Calu3 (cell line): ENCODE data around the gene PLD3. TPM values are rescaled to one million over a fixed set of nuclear protein-coding genes. Genes with fewer than 3 reads are reported as not detected.

Experiments
- BruUV-seq: library from RNA; stranded (reverse); fragments of 400-500 nt; replicated peaks from 2 replicates; lab custom pipeline; 2021; lab: Mats Ljungman, UMichigan
- CTCF ChIA-PET: fragments of 300-600 bp; sonication (Branson Sonifier 250); formaldehyde crosslinking; loops from one replicate; lab custom pipeline; 2022; ENCODE audit warnings: antibody characterized with exemption; lab: Charles Lee
- DNase-seq: peaks from one replicate; pipeline ENCODE4 v3.0.0; 2022
- H3K27ac Mint-ChIP-seq: one replicate; pipeline ENCODE4 v1.8.0; 2022; ENCODE audit warnings: mixed read lengths; ENCODE audit not compliant: unreplicated experiment
- H3K27me3 Mint-ChIP-seq: one replicate; pipeline ENCODE4 v1.8.0; 2022; ENCODE audit warnings: mixed read lengths; ENCODE audit not compliant: unreplicated experiment
- H3K36me3 Mint-ChIP-seq: one replicate; pipeline ENCODE4 v1.8.0; 2022; ENCODE audit warnings: mild to moderate bottlenecking, moderate library complexity, mixed read lengths; ENCODE audit not compliant: insufficient read depth, unreplicated experiment
- H3K4me1 Mint-ChIP-seq: one replicate; pipeline ENCODE4 v1.8.0; 2022; ENCODE audit warnings: mild to moderate bottlenecking, low read depth, mixed read lengths; ENCODE audit not compliant: unreplicated experiment
- H3K4me3 Mint-ChIP-seq: one replicate; pipeline ENCODE4 v1.8.0; 2022; ENCODE audit warnings: mild to moderate bottlenecking, low read depth, moderate library complexity, mixed read lengths; ENCODE audit not compliant: unreplicated experiment
- H3K9me3 Mint-ChIP-seq: one replicate; pipeline ENCODE4 v1.8.0; 2022; ENCODE audit warnings: low read depth, mixed read lengths; ENCODE audit not compliant: unreplicated experiment
- CTCF ChIP-seq: fragments of 200-600 bp; IDR thresholded peaks from one replicate; pipeline ENCODE4 v1.8.0; 2022; ENCODE audit warnings: antibody characterized with exemption; ENCODE audit not compliant: unreplicated experiment
- intact Hi-C: fragments of 100-400 bp; cut with micrococcal nuclease; formaldehyde crosslinking; loops from one replicate; pipeline ENCODE4 v1.10.0; 2022; ENCODE audit not compliant: unreplicated experiment
- total RNA-seq: library from RNA; stranded (reverse); gene quantifications from 2 replicates; pipeline ENCODE4 v1.2.3, GENCODE V29; 2022

The PLD3 gene
- total RNA-seq, 1 experiment from 2014 or later, result 184 TPM

DNA sequence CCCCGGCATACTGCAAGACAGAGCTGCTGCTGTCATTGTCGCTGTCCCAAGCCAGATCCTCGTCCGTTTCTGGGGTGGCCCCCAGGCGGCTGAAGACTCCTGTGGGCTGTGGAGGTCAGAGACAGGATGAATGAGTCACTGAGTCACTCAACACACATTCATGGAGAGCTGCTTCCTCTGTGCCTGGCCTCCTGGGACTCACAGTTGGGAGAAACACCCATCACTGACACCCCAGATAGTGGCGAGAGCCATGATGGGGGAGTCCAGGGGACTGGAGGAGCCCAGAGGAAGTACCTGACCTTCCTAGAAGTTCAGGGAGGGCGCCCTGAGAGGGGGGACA lies 26.3 kb upstream of the PLD3 start:
- BruUV-seq, result no TSS peak
- H3K27me3 Mint-ChIP-seq, result no peaks in the 10 kb centered on the region
- H3K4me1 Mint-ChIP-seq, result no peaks in the 10 kb centered on the region
- CTCF ChIA-PET, result no interaction called here
- no peak overlapping the region for H3K4me3 Mint-ChIP-seq
- no peak for TF ChIP-seq CTCF
- intact Hi-C loops, result no loop called here
- no peak for DNase-seq
- peaks cover 17% of the 10 kb centered on the region for H3K36me3 Mint-ChIP-seq
- no peak overlapping the region for H3K27ac Mint-ChIP-seq
- no peaks in the 10 kb centered on the region for H3K9me3 Mint-ChIP-seq

DNA sequence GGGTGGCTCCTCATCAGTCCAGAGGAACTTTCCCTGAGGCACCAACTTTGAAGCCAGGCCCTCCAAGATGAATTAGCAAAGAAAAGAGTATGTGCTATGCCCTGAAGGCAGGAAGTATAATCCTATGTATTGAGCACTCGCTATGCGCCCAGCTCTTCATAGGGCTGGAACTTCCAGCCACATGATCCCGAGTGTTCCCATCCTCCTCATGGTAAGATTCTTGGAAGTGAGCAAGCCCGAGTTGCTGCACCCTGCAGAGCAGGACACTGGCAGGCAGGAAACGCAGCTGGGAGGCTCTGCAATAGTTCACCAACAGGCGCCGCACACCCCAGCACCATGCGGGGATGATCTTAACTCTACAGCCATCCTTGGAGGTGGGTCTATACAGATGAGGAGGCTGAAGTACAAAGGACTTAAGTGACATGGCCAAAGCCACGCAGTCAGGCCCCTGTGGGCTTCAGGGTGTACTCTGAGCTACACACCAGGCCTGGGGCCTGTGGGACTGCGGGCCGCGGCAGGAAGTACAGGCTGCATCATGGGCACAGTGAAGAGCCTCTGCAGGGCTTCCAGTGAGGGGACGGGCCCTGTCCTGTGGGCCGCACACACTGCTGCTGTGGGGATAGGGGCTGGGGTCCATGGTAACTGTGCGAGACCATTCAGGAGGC lies 25.4 kb upstream of the PLD3 start:
- no peak for TF ChIP-seq CTCF
- CTCF ChIA-PET, result no interaction called here
- no TSS peak for BruUV-seq
- no peaks in the 10 kb centered on the region for H3K27me3 Mint-ChIP-seq
- H3K9me3 Mint-ChIP-seq, result no peaks in the 10 kb centered on the region
- DNase-seq, result no peak
- no peak overlapping the region for H3K4me3 Mint-ChIP-seq
- H3K36me3 Mint-ChIP-seq, result peaks cover 22% of the 10 kb centered on the region
- intact Hi-C loops, result no loop called here
- no peak overlapping the region for H3K27ac Mint-ChIP-seq
- H3K4me1 Mint-ChIP-seq, result no peaks in the 10 kb centered on the region

GRCh38 chr19:40323705-40324104 lies 24.8 kb upstream of the PLD3 start:
- no TSS peak for BruUV-seq
- no peak for TF ChIP-seq CTCF
- no peak for DNase-seq
- Mint-ChIP-seq H3K4me1 (no peaks in the 10 kb centered on the region), H3K4me3 (no peak overlapping the region), H3K9me3 (no peaks in the 10 kb centered on the region), H3K27ac (no peak overlapping the region), H3K27me3 (no peaks in the 10 kb centered on the region), H3K36me3 (peaks cover 28% of the 10 kb centered on the region)
- intact Hi-C loops, result no loop called here
- CTCF ChIA-PET, result no interaction called here

DNA sequence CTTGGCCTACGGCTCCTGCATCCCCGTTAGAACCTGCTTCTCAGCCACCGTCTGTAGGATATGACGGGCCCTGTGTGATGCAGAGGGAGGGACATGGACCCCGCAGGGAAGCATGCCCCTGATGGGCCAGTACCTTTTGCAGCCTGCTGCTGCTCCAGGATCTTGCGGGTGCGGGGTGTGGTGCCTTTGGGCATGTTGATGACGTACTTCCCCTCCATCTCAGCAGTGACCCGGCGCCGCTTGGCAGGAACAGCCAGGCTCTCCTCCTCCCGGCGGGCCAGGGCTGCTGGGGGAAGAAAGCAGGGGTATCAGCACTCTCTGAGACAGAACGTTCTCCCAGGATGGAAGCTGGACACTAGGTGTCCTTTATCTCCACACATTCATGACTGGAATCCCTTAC lies 22.3 kb upstream of the PLD3 start:
- no peaks in the 10 kb centered on the region for H3K27me3 Mint-ChIP-seq
- intact Hi-C loops, result no loop called here
- DNase-seq, result no peak
- peaks cover 45% of the 10 kb centered on the region for H3K36me3 Mint-ChIP-seq
- CTCF ChIA-PET, result no interaction called here
- BruUV-seq, result no TSS peak
- H3K27ac Mint-ChIP-seq, result no peak overlapping the region
- TF ChIP-seq CTCF, result no peak
- H3K9me3 Mint-ChIP-seq, result no peaks in the 10 kb centered on the region
- no peaks in the 10 kb centered on the region for H3K4me1 Mint-ChIP-seq
- no peak overlapping the region for H3K4me3 Mint-ChIP-seq
